ENCODE measurements around the gene SRCAP. TPM values are rescaled to one million over a fixed set of nuclear protein-coding genes. Genes with fewer than 3 reads are reported as not detected.

SRCAP gene
- polyA plus RNA-seq, 1 experiment = 4.4 TPM

DNA sequence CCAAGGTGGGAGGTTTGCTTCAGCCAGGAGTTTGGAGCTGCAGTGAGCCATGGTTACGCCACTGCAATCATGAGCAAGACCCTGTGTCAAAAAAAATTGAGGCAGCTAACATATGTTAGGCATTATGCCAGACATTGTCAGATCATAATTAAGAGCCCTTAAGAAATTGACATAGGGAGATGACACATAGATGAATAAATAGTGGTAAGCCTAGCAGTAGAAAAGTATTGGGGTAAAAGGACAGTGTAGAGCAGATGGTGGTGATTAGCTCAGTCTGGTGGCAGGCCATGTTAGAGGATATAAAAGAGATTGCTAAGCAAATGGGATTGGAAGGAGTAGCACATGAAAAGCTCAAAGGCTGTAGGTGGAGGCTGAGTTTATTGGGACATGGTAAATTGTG, 22.6 kb downstream of the SRCAP start:
- POLR2A ChIA-PET = no interaction called here
- H3K36me3 ChIP-seq (ENCODE audit: control insufficient read depth, insufficient read depth, low read length) = peaks cover 48% of the 10 kb centered on the region

DNA sequence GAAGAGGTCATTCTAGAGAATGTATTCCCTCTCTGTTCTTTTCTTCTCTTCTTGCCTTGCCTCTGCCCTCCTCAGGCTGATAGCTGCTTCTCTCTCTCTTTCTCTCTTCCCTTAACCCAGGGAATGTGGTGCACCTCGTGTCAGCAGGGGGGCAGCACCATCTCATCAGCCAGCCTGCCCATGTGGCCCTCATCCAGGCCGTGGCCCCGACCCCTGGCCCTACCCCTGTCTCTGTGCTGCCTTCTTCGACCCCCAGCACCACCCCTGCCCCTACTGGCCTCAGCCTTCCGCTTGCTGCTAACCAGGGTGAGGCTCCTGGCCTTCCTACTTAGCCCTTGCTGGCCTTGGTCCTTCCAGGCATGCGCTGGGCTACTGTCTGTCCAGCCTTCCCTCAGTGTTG, 23.5 kb downstream of the SRCAP start:
- POLR2A ChIA-PET = no interaction called here
- CTCF ChIA-PET = interaction anchor here (0.7 kb wide), 1 partner anchor 12 kb away, joined by 3 read pairs; no protein-coding TSS in a partner anchor
- H3K36me3 ChIP-seq (ENCODE audit: control insufficient read depth, insufficient read depth, low read length) = peaks cover 46% of the 10 kb centered on the region
- H3K4me3 ChIP-seq (ENCODE audit: low read depth, low read length) = no peak overlapping the region
- no peak for DNase-seq (ENCODE audit: low read depth)
- TF ChIP-seq, protein P1, sequence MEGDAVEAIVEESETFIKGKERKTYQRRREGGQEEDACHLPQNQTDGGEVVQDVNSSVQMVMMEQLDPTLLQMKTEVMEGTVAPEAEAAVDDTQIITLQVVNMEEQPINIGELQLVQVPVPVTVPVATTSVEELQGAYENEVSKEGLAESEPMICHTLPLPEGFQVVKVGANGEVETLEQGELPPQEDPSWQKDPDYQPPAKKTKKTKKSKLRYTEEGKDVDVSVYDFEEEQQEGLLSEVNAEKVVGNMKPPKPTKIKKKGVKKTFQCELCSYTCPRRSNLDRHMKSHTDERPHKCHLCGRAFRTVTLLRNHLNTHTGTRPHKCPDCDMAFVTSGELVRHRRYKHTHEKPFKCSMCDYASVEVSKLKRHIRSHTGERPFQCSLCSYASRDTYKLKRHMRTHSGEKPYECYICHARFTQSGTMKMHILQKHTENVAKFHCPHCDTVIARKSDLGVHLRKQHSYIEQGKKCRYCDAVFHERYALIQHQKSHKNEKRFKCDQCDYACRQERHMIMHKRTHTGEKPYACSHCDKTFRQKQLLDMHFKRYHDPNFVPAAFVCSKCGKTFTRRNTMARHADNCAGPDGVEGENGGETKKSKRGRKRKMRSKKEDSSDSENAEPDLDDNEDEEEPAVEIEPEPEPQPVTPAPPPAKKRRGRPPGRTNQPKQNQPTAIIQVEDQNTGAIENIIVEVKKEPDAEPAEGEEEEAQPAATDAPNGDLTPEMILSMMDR (IDR thresholded peaks at IDR 0.05; ENCODE audit: insufficient read depth, low read depth, low read length) = no peak
- no peaks in the 10 kb centered on the region for H3K27me3 ChIP-seq (ENCODE audit: control insufficient read depth, insufficient read depth, low read length)

More for the DNA sequence above, 22.6 kb downstream of the SRCAP start:
- DNase-seq (ENCODE audit: low read depth) = no peak
- no peak overlapping the region for H3K4me3 ChIP-seq (ENCODE audit: low read depth, low read length)
- CTCF ChIA-PET = no interaction called here
- TF ChIP-seq, protein P1 (IDR thresholded peaks at IDR 0.05; ENCODE audit: insufficient read depth, low read depth, low read length) = no peak
- no peaks in the 10 kb centered on the region for H3K27me3 ChIP-seq (ENCODE audit: control insufficient read depth, insufficient read depth, low read length)

DNA sequence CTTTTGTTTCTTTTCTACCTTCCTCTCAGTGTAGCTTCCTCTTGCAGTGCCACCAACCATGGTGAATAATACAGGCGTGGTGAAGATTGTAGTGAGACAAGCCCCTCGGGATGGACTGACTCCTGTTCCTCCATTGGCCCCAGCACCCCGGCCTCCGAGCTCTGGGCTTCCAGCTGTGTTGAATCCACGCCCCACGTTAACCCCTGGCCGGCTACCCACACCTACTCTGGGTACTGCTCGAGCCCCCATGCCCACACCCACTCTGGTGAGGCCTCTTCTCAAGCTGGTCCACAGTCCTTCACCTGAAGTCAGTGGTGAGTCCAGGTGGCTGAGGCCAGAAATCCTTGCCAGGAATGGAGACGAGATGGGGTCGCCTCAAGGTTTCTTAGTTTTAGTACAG, 23.9 kb downstream of the SRCAP start:
- Histone ChIP-seq H3K4me3 (ENCODE audit: low read depth, low read length) (no peak overlapping the region), H3K36me3 (ENCODE audit: control insufficient read depth, insufficient read depth, low read length) (peaks cover 44% of the 10 kb centered on the region), H3K27me3 (ENCODE audit: control insufficient read depth, insufficient read depth, low read length) (no peaks in the 10 kb centered on the region)
- POLR2A ChIA-PET = no interaction called here
- DNase-seq (ENCODE audit: low read depth) = no peak
- CTCF ChIA-PET = no interaction called here
- TF ChIP-seq, protein P1 (IDR thresholded peaks at IDR 0.05; ENCODE audit: insufficient read depth, low read depth, low read length) = no peak

DNA sequence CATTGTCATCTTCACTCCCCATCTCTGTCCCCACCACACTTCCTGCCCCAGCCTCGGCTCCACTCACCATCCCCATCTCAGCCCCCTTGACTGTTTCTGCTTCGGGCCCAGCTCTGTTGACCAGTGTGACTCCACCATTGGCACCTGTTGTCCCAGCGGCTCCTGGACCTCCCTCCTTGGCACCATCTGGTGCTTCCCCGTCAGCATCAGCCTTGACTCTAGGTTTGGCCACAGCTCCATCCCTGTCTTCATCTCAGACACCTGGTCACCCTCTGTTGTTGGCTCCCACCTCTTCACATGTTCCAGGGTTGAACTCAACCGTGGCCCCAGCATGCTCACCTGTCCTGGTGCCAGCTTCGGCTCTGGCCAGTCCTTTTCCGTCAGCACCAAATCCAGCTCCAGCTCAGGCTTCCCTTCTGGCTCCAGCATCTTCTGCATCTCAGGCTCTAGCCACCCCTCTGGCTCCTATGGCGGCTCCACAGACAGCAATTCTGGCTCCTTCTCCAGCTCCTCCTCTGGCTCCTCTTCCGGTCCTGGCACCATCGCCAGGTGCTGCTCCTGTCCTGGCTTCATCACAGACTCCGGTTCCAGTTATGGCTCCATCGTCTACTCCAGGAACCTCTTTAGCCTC, 24.9 kb downstream of the SRCAP start:
- no peak for DNase-seq (ENCODE audit: low read depth)
- Histone ChIP-seq H3K36me3 (ENCODE audit: control insufficient read depth, insufficient read depth, low read length) (peaks cover 43% of the 10 kb centered on the region), H3K27me3 (ENCODE audit: control insufficient read depth, insufficient read depth, low read length) (no peaks in the 10 kb centered on the region), H3K4me3 (ENCODE audit: low read depth, low read length) (no peak overlapping the region)
- ChIA-PET POLR2A (no interaction called here), CTCF (interaction anchor here (1.0 to 1.4 kb wide), 2 partner anchors 9 to 30 kb away, joined by 3 read pairs; no protein-coding TSS in a partner anchor)
- TF ChIP-seq, protein P1 (IDR thresholded peaks at IDR 0.05; ENCODE audit: insufficient read depth, low read depth, low read length) = no peak

DNA sequence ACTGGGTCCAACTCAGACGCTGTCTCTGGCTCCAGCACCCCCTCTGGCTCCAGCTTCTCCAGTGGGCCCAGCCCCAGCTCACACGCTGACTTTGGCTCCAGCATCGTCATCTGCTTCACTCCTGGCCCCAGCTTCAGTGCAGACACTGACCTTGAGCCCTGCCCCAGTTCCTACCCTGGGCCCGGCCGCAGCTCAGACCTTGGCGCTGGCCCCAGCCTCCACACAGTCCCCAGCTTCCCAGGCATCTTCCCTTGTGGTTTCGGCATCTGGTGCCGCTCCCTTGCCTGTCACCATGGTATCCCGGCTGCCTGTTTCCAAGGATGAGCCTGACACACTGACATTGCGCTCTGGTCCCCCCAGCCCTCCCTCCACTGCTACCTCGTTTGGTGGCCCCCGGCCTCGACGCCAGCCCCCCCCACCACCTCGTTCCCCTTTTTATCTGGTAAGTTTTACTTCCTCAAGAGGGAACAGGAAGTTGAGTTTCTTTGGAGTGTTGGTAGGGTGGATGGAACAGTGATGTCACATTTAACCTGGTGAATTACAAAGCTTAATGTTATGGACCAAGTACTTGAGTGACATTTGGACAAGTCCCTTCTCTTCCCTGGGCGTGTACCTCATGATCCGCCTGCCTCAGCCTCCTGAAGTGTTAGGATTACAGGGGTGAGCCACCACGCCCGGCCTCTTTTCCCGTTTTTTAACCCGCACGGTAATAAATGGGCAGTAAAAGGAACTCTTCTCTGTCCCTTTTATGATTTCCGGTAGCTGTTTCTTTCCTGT, 25.9 kb downstream of the SRCAP start:
- no peak for DNase-seq (ENCODE audit: low read depth)
- no peaks in the 10 kb centered on the region for H3K27me3 ChIP-seq (ENCODE audit: control insufficient read depth, insufficient read depth, low read length)
- ChIA-PET POLR2A (no interaction called here), CTCF (interaction anchor here (1.4 kb wide), 1 partner anchor 31 kb away, joined by 3 read pairs; no protein-coding TSS in a partner anchor)
- TF ChIP-seq, protein P1 (IDR thresholded peaks at IDR 0.05; ENCODE audit: insufficient read depth, low read depth, low read length) = no peak
- H3K36me3 ChIP-seq (ENCODE audit: control insufficient read depth, insufficient read depth, low read length) = peaks cover 46% of the 10 kb centered on the region
- no peak overlapping the region for H3K4me3 ChIP-seq (ENCODE audit: low read depth, low read length)
